Fibroblast of skin of scalp (primary cell): Measurements from ENCODE around the gene FAM118B. TPM values are rescaled to one million over a fixed set of nuclear protein-coding genes. Genes with fewer than 3 reads are reported as not detected.
A peak's percentile ranks its signal among the peaks of the same experiment; 100 is the strongest.

ENCODE experiments used
- DNase-seq: peaks from one replicate; pipeline ENCODE4 v3.0.0-alpha.2; 2013
- polyA plus RNA-seq, 2 experiments: library from polyadenylated mRNA; unstranded; fragments of 120-200 nt; gene quantifications; one replicate each; pipeline ENCODE4 v1.2.1, GENCODE V29; 2013; ENCODE audit not compliant: insufficient read length in 2 of 2

Gene FAM118B
- polyA plus RNA-seq (2013, experiment 1 of 2; ENCODE audit: insufficient read length): 22.4 TPM
- 20.2 TPM for polyA plus RNA-seq (2013, experiment 2 of 2; ENCODE audit: insufficient read length)

DNA sequence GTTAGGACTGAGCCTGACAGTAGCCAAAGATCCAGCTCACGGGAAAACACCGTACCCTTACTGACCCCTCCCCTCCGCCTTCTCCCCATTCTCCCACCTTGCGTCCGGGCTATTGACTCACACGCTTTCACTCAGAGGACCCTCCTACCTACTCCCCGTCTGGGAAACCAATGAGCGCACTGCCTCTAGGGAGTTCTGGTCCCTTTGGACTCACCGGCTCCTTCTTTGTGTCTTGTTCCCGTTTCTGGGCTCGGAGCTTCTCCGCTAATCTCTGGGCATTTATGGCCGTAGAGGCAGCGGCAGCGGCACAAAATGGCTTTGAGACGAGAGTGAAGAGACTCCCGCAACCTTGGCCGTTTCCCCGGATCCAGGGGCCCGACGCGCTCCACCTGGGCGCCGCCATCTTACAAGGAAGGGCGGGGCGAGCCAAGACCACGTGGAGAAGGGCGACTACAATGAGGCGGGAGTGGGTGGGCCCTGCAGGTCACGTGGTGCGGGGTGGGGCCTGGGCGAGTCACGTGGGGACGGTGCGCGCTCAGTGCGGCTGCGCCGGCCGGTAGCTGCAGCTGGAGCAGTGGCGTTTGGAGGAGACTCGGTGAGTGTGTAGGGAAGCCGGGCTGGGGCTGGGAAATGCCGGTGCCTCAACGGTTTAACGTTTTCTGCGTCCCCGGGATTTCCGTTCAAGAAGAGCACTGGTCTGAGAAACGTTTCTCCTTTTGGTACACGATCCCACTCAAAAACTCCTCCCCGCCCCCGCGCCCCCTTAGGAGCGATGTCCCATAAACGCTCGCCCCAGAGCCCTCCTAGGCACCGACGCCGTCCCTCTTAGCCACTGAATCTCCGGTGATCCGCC lies at the start of gene FAM118B, which contains the start of gene RPUSD4:
TSS of gene FAM118B (plus strand) at position 547 of the 853 bp plus-strand sequence. CDS start 23,220 bp downstream, outside the sequence.
TSS of gene RPUSD4 (minus strand) at position 415 of the 853 bp plus-strand sequence. CDS start at position 403, 12 bp downstream.
- DNase-seq: peak; percentile 96

- no peak for DNase-seq
These were observed 49.1 kb upstream of the FAM118B start for GRCh38 chr11:126162306-126163030.

GRCh38 chr11:126163074-126163700 lies 48.4 kb upstream of the FAM118B start:
- peak; percentile 94 for DNase-seq

DNA sequence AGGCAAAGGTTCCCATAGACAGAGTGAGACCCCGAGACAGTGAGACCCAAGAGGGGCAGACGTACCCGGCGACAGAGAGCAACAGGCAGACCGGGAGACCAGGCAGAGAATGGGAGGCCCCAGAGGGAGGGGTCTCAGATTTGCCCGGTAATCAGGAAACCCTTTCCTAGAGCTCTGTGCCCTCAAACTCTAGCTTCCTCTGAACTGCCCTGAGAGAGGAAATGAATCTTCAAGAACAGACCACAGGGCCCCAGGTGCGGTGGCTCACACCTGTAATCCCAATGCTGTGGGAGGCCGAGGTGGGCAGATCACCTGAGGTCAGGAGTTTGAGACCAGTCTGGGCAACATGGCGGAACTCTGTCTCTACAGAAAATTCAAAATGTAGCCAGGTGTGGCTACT lies 47.8 kb upstream of the FAM118B start:
- no peak for DNase-seq

DNA sequence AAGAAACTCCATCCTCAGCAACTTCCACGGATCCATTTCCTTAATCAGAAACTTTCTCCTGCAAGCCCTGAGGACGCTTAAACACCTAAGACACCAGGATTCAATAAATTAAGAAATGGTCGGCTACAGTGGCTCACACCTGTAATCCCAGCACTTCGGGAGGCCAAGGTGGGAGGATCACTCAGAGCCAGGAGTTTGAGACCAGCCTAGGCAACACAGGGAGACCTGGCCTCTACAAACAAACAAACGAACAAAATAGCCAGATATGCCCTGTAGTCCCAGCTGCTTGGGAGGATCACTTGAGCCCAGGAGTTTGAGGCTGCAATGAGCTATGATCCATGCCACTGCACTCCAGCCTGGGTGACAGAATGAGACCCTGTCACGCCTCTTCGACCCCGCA lies 46.8 kb upstream of the FAM118B start:
- DNase-seq: no peak

GRCh38 chr11:126165311-126165720 lies 46.3 kb upstream of the FAM118B start:
- DNase-seq: no peak

DNA sequence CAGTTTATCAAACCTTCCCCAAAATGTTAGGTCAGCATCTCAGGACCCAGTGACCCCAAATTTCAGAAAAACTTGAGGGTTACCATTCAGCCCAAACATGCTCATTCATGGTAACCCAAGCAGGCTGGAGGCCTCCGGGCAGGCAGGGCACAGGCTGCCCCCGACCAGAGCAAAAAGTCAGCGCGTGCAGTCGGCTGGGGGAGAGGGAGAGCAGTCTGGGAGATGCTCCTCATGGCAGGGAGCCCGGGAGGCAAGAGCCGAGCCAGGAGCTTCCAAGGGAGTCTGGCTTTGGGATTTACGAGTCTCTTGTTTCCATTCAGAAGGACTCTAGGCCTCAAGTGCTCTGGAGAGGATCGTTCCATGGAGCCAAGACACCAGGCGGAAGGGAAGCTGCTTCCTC lies 45.8 kb upstream of the FAM118B start:
- DNase-seq: no peak

GRCh38 chr11:126166413-126166812 lies 45.2 kb upstream of the FAM118B start:
- DNase-seq: no peak

DNA sequence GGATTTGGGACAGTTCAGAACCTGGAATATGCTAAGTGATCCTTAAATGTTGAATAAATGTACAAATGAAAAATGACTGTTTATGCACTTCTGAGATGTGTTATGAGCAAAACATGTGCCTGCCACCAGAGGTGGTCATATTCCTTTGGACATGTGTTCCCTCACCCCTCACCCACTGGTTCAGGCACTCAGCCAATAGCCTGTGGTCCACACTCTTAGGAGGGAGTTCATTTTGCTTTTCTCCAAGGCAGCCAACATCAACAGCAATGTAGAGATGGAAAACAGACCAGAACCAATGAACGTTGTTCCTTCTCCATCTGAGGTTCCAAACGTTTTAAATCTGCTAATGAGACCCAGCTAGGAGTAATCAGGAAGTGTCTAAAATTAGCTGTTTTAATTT lies 44.1 kb upstream of the FAM118B start:
- peak; percentile 47 for DNase-seq

- no peak for DNase-seq
These were observed 42.3 kb upstream of the FAM118B start for GRCh38 chr11:126169291-126169690.

DNA sequence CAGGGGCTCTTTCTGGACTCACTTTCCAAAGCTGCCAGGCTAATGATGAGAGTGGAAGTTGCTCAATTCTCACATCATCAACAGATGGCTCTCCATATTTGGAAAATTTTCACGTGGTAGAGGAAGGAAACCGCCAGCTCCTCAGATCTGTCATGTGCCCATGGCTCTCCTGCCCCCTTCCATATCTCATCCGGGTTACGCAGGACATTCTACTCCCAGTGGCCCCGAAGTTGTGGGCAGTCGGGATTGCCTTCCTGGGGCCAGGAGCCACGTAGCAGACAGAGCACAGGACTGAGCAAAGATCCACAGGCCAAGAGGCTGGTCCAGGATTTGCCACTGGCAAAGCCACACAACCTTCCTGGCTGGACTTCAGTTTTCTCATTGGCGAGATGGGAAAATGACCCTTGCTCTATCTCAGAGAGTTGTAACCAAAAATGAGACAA lies 39.0 kb upstream of the FAM118B start:
- DNase-seq: peak; percentile 84

DNA sequence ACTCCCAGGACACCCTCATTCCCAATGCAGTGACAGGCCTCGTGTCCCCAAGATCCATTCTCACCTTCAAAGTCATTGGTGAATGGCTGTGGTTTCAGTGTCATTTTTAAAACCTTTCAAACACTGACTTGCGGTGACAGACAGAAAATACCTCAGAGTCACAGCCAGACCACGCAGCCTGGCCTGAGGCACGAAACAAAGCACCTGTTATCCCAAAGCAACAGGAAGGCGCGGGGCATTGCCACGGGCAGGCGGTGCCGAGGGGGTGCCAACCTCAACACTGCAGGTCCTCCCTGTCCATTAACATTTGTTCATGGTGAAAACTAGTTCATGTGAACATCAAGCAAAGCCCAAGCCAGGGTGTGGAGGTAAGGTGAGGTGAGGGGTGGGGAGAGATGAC lies 38.3 kb upstream of the FAM118B start:
- no peak for DNase-seq

DNA sequence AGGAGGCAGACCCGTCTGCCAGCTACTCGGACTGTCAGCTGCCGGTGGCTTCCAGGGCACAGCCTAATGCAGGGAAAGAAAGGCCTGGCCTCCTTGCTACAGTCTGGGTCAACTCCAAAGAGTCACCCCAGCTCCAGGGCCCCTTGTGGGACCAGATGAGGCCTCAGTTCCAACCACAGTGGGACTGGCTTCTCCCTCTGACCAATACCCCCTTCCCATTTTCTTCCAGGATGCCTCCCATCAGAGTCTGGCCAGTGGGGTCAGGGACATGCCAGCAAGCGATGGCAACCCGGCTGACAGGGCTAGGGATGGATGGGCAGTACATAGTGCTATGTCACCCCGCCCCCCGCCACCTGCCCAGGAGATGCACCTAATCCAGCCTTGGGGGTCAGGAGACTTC lies 36.8 kb upstream of the FAM118B start:
- no peak for DNase-seq

- DNase-seq: peak; percentile 58
These were observed 36.2 kb upstream of the FAM118B start for GRCh38 chr11:126175393-126175792.

GRCh38 chr11:126176853-126177470 lies 34.6 kb upstream of the FAM118B start:
- no peak for DNase-seq

GRCh38 chr11:126181939-126182730 lies 29.4 kb upstream of the FAM118B start:
- DNase-seq: no peak

DNA sequence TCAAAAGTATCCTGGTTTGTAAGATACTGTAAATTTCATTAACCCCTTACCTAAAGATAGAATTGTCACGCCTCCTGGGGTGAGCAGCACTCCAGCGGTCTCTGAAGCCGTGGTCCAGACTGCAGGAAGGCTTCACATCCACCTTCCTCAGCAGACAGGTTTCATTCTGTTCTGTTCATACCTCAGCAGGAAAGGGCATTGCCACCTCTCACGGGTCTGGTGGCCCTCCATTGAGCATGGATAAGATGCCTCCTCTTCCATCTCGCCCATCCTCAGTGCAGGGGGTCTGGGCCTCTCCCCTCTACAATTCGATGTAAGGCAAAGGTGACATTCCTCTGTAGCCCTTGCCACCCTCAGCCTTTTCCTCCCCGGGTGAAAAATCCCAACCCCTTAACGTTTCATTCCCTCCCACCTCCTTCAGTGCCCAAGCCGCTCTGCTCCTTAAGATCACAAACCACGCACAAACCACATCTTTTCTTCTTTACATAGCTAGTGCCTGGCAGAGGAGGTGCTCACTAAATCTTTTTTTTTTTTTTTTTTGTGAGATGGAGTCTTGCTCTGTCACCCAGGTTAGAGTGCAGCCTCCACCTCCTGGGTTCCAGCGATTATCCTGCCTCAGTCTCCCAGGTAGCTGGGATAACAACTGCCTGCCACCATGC lies 28.7 kb upstream of the FAM118B start:
- no peak for DNase-seq

DNA sequence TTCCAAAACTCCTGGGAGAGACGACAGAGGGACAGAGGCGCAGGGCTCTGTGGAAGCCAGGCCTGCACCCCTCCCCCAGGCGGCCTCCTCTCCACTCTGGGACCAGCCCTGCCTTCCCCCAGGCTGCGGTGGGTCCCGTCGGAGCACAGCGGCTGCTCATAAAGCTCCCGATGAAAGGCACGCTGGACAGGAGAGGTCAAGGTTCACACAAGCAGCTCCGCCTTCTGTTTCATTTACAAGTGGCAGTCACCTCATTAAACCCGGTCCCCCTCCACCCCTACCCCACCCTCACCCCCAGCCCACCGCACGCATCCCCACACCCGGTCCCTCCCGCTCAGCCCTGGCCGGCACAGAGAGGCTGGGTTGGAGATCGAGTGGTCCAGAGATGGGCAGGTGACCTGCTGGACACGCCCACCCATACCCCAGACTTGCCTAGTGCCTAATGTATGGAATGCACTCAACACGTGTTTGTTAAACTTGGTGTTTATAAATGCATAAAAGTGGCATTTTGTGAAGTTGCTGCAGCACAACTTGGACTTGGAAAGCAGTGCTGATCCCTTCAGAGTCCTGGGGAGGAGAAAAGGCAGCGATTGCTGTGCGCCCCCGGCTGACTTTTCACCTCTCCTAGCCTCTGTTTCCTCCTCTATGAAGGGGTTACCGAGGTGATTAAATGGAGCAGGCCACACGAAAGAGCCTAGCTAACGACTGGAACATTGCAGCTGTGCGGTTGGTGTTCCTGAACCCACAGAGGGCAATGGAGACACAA lies 26.1 kb upstream of the FAM118B start:
- no peak for DNase-seq

GRCh38 chr11:126186025-126186698 lies 25.4 kb upstream of the FAM118B start:
- no peak for DNase-seq
